Neutrophil (primary cell): ENCODE measurements around the gene SAMD8.
A peak's percentile ranks its signal among the peaks of the same experiment; 100 is the strongest.

ENCODE experiments used
- H3K27ac ChIP-seq: fragments of 200-600 bp; sonication (generic); 2 replicates; pipeline ENCODE4 v1.5.1; 2016; ENCODE audit warnings: mild to moderate bottlenecking, moderate library complexity
- H3K27me3 ChIP-seq: fragments of 200-600 bp; sonication (generic); 2 replicates; pipeline ENCODE4 v1.6.0; 2016; ENCODE audit warnings: mild to moderate bottlenecking
- H3K36me3 ChIP-seq: fragments of 200-600 bp; sonication (generic); 2 replicates; pipeline ENCODE4 v1.5.1; 2017
- H3K4me1 ChIP-seq, 2 experiments: fragments of 200-600 bp in 1 of 2; sonication (generic) in 1 of 2; 1 replicate in 1 of 2; 2 replicates in 1 of 2; pipeline versions ENCODE4 v1.5.1 to v1.6.1; 2013 to 2016; ENCODE audit warnings: low read depth in 1 of 2, low read length in 1 of 2, mild to moderate bottlenecking in 1 of 2, moderate library complexity in 1 of 2; ENCODE audit not compliant: control insufficient read depth in 1 of 2, insufficient read depth in 1 of 2
- H3K4me3 ChIP-seq, 2 experiments: fragments of 200-600 bp in 1 of 2; sonication (generic) in 1 of 2; 1 replicate in 1 of 2; 2 replicates in 1 of 2; pipeline ENCODE4 v1.5.1; 2013 to 2016; ENCODE audit warnings: low read depth in 1 of 2, low read length in 1 of 2, mild to moderate bottlenecking in 1 of 2, moderate library complexity in 1 of 2
- H3K9me3 ChIP-seq: fragments of 200-600 bp; sonication (generic); 2 replicates; pipeline ENCODE4 v1.5.1; 2016
- TF ChIP-seq, protein P1 (sequence below): fragments of 200-600 bp; sonication (generic); IDR thresholded peaks from 2 replicates; pipeline ENCODE4 v1.5.1; 2016; ENCODE audit warnings: antibody characterized with exemption

SAMD8 gene

DNA sequence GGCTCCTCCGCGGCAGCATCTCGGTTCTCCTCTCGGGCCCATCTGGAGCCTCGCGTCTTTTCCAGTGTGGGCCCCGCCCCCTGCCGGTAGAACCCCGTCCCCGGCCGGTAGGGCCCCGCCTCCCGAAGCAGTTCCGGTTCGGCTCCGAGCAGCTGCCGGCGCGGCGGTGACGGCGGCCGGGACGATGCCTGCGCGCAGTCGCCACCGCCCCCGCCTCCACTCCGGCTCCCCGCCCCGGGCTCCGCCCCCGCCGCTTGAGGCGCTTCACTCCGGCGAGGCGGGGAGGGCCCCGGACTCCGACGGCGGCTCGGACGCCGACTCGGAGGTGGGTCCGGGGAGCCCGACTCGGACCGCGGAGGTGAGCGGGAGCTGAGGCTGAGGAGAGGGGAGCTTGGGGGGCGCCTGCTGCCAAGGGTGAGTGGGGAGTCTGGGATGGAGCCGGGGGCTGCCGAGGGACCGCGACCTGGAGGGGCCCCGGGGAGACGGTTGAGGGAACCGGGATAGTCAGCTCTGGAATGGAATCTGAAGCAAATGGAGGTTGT, at the start of gene SAMD8:
Gene SAMD8 (plus strand): TSS at position 292 of the 542 bp plus-strand sequence. CDS start 38,873 bp downstream, outside the sequence.
- peaks cover 69 to 77% of the 10 kb centered on the region in 2 experiments for H3K4me1 ChIP-seq
- H3K27ac ChIP-seq: peak within 1 kb of the TSS; percentile 98
- TF ChIP-seq, protein P1, sequence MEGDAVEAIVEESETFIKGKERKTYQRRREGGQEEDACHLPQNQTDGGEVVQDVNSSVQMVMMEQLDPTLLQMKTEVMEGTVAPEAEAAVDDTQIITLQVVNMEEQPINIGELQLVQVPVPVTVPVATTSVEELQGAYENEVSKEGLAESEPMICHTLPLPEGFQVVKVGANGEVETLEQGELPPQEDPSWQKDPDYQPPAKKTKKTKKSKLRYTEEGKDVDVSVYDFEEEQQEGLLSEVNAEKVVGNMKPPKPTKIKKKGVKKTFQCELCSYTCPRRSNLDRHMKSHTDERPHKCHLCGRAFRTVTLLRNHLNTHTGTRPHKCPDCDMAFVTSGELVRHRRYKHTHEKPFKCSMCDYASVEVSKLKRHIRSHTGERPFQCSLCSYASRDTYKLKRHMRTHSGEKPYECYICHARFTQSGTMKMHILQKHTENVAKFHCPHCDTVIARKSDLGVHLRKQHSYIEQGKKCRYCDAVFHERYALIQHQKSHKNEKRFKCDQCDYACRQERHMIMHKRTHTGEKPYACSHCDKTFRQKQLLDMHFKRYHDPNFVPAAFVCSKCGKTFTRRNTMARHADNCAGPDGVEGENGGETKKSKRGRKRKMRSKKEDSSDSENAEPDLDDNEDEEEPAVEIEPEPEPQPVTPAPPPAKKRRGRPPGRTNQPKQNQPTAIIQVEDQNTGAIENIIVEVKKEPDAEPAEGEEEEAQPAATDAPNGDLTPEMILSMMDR: peak; percentile 82
- H3K4me3 ChIP-seq: peak within 1 kb of the TSS; percentile 76 to 96
- H3K9me3 ChIP-seq: no peaks in the 10 kb centered on the region
- no peaks in the 10 kb centered on the region for H3K36me3 ChIP-seq
- no peaks in the 10 kb centered on the region for H3K27me3 ChIP-seq

DNA sequence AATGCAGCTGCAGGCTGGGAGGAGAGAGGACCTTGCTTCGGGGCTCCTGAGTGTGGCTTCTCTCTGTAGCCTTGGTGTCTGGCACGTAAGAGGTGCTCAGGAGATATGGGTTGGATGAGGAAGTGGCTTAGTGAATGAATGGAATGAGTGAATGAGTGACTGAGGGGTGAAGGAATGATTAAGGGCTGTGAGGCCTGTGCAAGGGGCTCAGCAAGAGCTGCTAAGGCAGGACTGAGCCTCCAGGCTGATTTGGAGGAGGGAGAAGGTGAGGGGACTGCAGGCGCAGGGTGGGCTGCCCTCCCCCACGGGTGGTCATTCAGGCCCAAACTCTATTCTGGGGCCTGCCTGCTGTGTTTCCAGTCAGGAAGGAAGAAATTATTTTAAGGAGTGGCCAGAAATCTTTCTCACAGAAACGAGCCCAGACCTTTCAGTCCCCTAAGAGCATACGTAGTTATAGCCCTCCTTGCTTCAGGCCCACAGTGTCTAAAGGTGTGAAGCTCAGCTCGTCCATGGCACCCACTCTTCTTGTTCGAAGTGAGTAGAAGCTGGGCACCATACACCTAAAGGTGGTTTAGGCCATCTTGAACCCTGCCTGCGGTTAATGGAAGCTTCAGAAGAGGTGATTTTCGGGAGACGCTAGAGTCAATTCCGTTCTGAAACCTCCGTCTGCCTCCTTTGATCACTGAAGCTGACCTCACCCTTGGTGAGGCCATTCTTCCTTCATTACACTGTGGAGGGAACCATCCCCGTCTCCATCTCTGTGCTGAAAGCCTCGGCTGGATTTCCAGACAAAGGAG, 49.5 kb upstream of the SAMD8 start:
- TF ChIP-seq, protein P1: no peak
- Histone ChIP-seq H3K27me3 (no peaks in the 10 kb centered on the region), H3K27ac (no peak overlapping the region), H3K9me3 (no peaks in the 10 kb centered on the region), H3K4me3 (no peak overlapping the region), H3K36me3 (no peaks in the 10 kb centered on the region), H3K4me1 (peaks cover 0 to 5% of the 10 kb centered on the region in 2 experiments)

DNA sequence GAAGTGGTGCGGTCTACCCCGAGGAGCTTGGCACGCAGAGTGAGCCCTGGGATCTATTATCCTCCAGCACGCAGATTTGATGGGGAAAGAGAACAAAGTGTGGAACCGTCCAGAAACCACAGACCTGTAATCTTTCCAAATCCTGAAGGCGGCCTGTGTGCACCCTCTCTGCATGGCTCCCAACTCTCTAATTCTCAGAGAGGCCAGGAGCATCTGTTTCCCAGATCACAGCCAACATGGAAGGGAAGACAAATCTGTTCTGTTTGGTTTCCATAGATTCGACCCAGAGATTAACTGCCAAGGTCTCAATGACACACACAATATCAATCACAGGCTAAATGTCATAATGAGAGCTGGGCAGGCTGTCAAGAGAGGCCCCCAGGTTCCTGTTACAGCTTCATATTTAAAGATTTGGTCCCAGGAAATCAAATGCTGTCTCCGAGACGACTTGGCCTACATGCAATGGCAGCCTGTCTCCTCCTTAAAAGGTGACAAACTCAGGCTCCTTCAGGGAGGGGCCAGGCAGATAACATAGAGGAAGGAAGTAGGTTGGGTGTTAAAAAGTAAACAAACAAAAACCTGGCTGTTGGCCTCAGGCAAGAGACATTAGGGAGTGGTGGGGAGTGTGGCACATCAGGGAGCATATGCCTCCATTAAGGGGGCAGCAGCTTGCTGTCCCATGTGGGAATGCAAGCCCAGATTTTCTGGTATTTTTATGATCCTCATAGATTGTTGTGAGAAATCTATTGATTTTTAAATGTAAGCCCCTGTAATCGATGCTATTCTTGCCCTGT, 48.8 kb upstream of the SAMD8 start:
- peaks cover 0 to 5% of the 10 kb centered on the region in 2 experiments for H3K4me1 ChIP-seq
- no peak overlapping the region for H3K27ac ChIP-seq
- no peak overlapping the region for H3K4me3 ChIP-seq
- H3K36me3 ChIP-seq: no peaks in the 10 kb centered on the region
- TF ChIP-seq, protein P1: no peak
- no peaks in the 10 kb centered on the region for H3K27me3 ChIP-seq
- H3K9me3 ChIP-seq: no peaks in the 10 kb centered on the region

DNA sequence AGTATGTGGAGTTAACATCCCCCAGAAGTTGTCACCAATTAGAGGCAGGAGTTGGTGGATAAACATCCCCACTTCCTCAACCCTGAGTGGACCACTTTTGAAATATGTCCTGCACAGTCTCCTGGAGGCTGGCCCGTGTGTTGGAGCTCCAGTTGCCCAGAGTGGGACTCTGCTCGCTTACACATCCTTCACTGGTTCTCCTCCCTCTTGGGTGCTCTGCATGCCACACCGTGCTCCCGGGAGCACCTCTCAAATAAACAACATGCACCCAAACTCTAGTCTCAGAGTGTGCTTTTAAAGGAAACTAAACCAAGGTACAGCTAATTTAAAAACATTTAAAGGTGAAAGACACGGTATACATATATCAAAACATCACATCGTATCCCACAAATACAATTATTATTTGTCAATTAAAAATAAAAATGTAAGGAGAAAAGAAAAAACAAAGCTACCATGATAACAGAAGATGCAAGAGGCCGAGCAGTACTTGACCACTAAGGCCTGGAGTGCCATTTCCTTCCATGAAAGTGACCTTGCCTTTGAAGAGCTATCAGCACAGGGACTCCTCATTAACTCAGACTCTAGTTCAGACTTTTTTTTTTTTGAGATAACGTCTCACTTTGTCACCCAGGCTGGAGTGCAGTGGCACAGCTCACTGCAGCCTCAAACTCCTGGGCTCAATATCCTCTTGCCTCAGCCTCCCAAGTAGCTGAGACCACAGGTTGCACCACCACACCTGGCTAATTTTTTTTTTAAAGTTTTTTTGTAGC, 47.8 kb upstream of the SAMD8 start:
- H3K36me3 ChIP-seq: no peaks in the 10 kb centered on the region
- H3K27me3 ChIP-seq: no peaks in the 10 kb centered on the region
- no peak overlapping the region for H3K4me3 ChIP-seq
- H3K4me1 ChIP-seq: peaks cover 0 to 5% of the 10 kb centered on the region in 2 experiments
- no peaks in the 10 kb centered on the region for H3K9me3 ChIP-seq
- TF ChIP-seq, protein P1: no peak
- H3K27ac ChIP-seq: no peak overlapping the region

DNA sequence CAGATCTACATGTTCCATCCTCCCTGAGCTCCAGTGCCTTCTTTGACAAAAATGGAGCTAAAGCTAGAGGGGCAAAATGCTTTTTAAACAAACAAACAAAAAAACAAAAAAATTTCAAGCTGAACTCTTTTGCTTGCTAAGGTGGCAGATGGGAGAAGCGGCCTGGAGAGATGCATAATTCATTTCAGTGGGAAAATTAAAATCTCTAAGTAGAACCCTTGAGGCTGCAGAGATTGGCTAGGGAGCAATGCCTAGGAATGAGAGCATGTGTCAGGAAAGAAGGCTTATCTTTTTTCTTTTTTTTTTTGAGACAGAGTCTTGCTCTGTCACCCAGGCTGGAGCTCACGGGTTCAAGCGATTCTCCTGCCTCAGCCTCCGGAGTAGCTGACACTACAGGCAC, 46.4 kb upstream of the SAMD8 start:
- Histone ChIP-seq H3K4me3 (no peak overlapping the region), H3K36me3 (no peaks in the 10 kb centered on the region), H3K27ac (no peak overlapping the region), H3K4me1 (peaks cover 0 to 5% of the 10 kb centered on the region in 2 experiments), H3K27me3 (no peaks in the 10 kb centered on the region), H3K9me3 (no peaks in the 10 kb centered on the region)
- TF ChIP-seq, protein P1: no peak
